Measurements from ENCODE around the gene PHACTR1.

PHACTR1 gene

GRCh38 chr6:12803486-12803885 lies 86.9 kb downstream of the PHACTR1 start:
- DNase-seq (ENCODE audit: low spot score): no peak

- DNase-seq (ENCODE audit: low spot score): no peak
Observed at GRCh38 chr6:12804952-12805645, 88.5 kb downstream of the PHACTR1 start.

GRCh38 chr6:12806136-12806535 lies 89.6 kb downstream of the PHACTR1 start:
- DNase-seq (ENCODE audit: low spot score): no peak

GRCh38 chr6:12806796-12807195 lies 90.2 kb downstream of the PHACTR1 start:
- DNase-seq (ENCODE audit: low spot score): no peak

GRCh38 chr6:12811519-12811918 lies 95.0 kb downstream of the PHACTR1 start:
- DNase-seq (ENCODE audit: low spot score): no peak

GRCh38 chr6:12813321-12813720 lies 96.8 kb downstream of the PHACTR1 start:
- no peak for DNase-seq (ENCODE audit: low spot score)

GRCh38 chr6:12814015-12814414 lies 97.4 kb downstream of the PHACTR1 start:
- DNase-seq (ENCODE audit: low spot score): no peak

- DNase-seq (ENCODE audit: low spot score): no peak
Observed at GRCh38 chr6:12815089-12815488, 98.5 kb downstream of the PHACTR1 start.

- no peak for DNase-seq (ENCODE audit: low spot score)
Observed at GRCh38 chr6:12815884-12816600, 99.5 kb downstream of the PHACTR1 start.

- no peak for DNase-seq (ENCODE audit: low spot score)
Observed at GRCh38 chr6:12818324-12818723, 101.8 kb downstream of the PHACTR1 start.

- no peak for DNase-seq (ENCODE audit: low spot score)
Observed at GRCh38 chr6:12823847-12824246, 107.3 kb downstream of the PHACTR1 start.

GRCh38 chr6:12826584-12826983 lies 110.0 kb downstream of the PHACTR1 start:
- DNase-seq (ENCODE audit: low spot score): no peak

GRCh38 chr6:12827921-12828320 lies 111.4 kb downstream of the PHACTR1 start:
- DNase-seq (ENCODE audit: low spot score): no peak

- no peak for DNase-seq (ENCODE audit: low spot score)
Observed at GRCh38 chr6:12832226-12832735, 115.7 kb downstream of the PHACTR1 start.

- no peak for DNase-seq (ENCODE audit: low spot score)
Observed at GRCh38 chr6:12836009-12836408, 119.4 kb downstream of the PHACTR1 start.

GRCh38 chr6:12841619-12842018 lies 125.1 kb downstream of the PHACTR1 start:
- DNase-seq (ENCODE audit: low spot score): no peak

- DNase-seq (ENCODE audit: low spot score): no peak
Observed at GRCh38 chr6:12842114-12842513, 125.5 kb downstream of the PHACTR1 start.

GRCh38 chr6:12842658-12843057 lies 126.1 kb downstream of the PHACTR1 start:
- no peak for DNase-seq (ENCODE audit: low spot score)

GRCh38 chr6:12844284-12845223 lies 128.0 kb downstream of the PHACTR1 start:
- DNase-seq (ENCODE audit: low spot score): peak; percentile 7

- DNase-seq (ENCODE audit: low spot score): no peak
Observed at GRCh38 chr6:12845224-12846004, 128.8 kb downstream of the PHACTR1 start.

GRCh38 chr6:12848964-12849808 lies 132.6 kb downstream of the PHACTR1 start:
- DNase-seq (ENCODE audit: low spot score): no peak
